ENCODE results near the gene SHC3.

SHC3 gene

DNA sequence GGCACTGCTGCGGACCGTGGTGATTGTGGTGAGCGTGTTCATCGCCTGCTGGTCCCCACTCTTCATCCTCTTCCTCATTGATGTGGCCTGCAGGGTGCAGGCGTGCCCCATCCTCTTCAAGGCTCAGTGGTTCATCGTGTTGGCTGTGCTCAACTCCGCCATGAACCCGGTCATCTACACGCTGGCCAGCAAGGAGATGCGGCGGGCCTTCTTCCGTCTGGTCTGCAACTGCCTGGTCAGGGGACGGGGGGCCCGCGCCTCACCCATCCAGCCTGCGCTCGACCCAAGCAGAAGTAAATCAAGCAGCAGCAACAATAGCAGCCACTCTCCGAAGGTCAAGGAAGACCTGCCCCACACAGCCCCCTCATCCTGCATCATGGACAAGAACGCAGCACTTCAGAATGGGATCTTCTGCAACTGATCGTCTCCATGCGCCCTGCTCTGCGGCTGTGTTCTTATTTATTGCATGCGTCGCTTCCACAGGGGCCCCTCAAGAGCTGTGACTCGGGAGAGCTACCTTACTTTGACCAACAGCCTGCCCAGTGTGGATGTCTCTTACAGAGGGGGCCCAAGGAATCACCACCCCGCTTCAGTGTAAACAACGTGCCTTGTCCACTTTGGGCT is 176.6 kb downstream of the SHC3 start:
- DNase-seq (ENCODE audit: low read depth in 2 of 2): no peak

DNA sequence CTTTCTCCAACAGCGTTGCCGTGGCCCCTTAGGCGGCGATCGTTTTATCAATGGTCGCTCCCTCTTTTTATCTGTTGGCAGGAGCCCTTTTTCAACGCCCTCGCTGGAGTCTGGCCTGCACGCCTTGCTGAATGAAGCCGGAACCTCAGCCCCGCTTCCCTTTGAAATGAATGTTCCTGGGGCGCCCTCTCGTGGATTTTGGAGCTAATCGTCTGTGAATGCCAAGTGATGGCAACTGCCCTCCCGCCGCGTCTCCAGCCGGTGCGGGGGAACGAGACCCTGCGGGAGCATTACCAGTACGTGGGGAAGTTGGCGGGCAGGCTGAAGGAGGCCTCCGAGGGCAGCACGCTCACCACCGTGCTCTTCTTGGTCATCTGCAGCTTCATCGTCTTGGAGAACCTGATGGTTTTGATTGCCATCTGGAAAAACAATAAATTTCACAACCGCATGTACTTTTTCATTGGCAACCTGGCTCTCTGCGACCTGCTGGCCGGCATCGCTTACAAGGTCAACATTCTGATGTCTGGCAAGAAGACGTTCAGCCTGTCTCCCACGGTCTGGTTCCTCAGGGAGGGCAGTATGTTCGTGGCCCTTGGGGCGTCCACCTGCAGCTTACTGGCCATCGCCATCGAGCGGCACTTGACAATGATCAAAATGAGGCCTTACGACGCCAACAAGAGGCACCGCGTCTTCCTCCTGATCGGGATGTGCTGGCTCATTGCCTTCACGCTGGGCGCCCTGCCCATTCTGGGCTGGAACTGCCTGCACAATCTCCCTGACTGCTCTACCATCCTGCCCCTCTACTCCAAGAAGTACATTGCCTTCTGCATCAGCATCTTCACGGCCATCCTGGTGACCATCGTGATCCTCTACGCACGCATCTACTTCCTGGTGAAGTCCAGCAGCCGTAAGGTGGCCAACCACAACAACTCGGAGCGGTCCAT is 177.4 kb downstream of the SHC3 start:
- DNase-seq (ENCODE audit: low read depth in 2 of 2): peak; percentile 52 to 60

DNA sequence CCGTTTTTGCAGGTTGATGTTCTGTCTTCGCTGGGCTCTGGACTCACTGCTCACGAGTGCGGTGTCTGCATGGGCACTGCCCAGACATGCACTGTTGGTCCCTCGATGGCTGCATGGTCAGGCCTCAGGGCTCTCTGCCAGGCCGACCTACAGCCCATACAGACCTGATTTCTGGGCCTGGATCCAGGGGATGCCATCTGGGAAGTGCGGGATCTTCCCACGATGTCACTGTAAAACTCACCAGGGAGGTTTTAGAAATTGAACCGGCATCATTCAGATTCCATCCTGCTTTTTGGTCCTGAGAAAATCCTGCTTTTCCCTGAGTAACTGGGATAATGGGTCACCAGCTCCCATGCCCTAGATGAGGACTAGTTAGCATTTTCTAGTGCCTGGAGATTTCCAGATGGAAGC is 178.2 kb downstream of the SHC3 start:
- no peak for DNase-seq (ENCODE audit: low read depth in 2 of 2)

DNA sequence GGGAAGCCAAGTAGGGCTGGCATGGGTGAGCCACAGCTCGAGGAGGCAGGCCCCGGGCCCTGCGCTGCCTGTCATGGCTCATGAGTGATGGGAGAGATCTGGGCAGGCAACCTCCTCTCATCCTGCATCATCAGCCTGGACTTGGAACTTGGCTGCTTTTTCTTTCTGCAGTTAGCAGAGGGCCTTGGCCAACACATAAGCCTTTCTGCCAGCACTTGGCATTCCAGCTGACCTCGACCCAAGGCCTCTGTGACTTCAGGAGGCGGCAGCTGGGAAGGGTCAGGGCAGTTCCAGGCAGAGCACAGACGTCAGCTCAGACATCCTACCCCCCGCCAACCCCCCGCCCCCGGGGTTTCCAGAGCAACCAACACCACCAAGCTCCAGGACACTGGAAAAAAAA is 179.7 kb downstream of the SHC3 start:
- no peak for DNase-seq (ENCODE audit: low read depth in 2 of 2)

DNA sequence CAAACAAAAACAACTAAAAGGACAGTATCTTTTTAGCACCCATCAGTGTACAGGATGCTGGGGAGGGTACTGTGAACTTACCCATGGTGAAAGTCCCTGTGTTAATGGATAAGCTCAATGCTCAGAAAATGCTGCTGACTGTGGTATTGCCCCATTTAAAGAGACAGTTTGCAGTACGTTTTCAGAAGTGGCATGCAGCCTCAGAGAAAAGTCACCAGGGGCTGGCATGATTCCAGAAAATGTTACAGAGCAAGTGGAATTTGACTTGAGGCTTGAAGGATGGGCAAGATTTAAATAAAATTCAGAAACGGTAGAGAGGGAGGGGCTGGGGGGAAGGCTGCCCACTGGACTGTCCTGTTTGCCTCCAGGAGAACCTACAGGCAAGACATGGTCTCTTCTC is 180.1 kb downstream of the SHC3 start:
- no peak for DNase-seq (ENCODE audit: low read depth in 2 of 2)

DNA sequence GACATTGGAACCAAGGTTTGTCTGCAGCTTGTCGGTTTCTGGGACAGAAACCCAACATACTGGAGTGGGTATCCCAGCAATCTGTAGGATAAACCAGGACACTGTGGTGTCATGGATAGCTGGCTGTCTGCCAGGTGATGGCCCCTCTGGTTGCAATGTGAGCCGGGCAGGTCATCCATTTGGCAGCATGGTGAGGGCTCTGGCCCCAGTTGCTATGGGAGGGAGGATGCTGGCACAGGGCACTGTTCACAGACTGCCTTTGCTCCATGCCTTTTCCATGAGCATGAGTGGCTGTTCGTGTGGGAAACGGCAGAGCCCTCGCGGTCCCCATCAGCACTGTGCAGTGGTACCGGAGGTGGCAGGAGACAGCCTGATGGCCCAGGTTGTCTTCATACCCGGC is 181.0 kb downstream of the SHC3 start:
- no peak for DNase-seq (ENCODE audit: low read depth in 2 of 2)

DNA sequence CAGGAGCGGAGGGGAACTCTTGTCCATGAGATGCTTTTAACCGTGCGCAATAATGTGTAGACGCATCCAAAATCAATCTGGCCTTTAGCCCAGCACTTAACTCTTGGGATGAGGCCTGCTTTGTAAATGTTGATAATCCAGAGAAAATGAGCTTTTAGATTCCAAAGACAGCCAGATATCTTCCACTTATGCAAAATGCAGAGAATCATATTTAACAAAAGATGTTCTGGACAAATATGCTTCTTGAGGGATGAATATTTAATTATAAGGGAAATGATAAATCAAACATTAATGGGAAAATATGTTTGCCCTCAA is 181.7 kb downstream of the SHC3 start:
- DNase-seq (ENCODE audit: low read depth in 2 of 2): no peak

DNA sequence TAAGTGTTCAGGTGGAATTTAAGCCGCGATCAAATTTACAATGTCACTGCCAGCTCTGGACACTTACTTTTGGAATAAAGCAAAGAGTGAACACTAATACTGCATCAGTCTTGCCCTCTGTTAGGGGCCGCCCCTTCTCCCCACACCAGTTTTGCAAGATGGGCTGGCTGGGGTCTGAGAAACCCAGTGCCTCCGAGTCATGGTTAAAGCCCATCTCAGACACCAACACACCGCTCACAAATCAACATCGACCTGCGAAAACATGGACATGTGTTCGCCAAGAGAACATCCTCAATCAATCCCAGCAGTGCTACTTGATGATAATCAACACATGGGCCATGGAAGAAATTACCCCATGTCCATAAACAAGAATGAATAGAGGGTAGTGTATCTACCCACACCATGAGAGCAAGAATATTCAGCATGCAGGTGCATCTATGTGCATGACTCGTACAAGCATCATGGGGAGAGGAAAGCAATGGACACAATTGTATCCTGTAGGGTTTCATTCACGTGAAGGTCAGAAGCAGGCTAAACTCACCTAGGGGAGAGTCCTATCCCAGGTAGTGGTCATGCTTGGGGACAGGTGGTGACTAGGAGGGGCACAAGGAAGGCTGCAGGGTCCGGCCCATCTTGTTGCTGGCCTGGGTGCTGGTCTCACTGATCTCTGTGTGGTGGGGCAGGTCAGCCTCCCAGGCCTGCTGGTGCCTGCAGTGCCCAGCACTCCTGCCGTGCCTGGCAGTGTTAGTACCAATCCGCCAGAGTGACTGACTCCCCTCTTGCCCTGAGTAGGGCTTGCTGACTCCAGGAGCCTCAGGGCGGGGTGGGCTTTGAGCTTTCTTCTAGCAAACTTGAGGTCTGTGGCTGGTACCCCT is 182.3 kb downstream of the SHC3 start:
- no peak for DNase-seq (ENCODE audit: low read depth in 2 of 2)

DNA sequence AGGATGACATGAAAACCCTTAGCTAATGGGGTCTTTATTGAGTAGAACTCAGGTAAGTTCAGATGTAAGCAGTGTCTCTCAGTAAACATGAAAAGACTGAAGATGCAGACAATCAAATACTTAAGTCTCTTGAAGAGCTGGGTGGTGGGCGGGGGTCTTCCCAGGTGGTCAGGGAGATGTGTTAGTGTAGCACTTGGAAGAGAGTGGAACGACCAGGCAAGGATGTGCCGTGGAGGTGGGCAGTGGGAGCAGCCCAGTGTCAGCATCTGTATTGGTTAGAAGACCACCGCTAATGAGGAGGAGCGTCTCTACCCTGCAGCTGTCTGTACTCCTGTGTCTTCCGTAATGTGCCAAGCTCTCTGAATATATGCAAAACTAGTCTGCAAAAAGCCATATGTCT is 183.0 kb downstream of the SHC3 start:
- no peak for DNase-seq (ENCODE audit: low read depth in 2 of 2)

DNA sequence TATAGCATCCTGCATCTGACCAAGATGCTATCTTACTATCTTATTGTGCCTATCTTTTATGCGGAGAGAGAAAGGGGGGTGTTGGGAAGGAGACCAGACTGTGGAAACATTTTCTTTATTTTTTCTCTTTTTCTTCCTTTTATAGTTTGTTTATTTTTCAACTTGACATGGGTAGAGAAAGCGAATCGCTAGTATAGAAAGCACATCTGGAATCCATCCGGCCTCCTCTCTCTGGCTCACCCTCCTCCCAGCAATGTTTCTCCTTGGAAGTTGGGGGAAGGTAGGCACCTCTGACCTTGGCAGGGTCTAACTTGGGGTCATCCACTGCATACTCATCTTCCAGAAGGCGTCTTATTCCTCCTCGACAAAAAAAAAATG is 183.4 kb downstream of the SHC3 start:
- no peak for DNase-seq (ENCODE audit: low read depth in 2 of 2)

DNA sequence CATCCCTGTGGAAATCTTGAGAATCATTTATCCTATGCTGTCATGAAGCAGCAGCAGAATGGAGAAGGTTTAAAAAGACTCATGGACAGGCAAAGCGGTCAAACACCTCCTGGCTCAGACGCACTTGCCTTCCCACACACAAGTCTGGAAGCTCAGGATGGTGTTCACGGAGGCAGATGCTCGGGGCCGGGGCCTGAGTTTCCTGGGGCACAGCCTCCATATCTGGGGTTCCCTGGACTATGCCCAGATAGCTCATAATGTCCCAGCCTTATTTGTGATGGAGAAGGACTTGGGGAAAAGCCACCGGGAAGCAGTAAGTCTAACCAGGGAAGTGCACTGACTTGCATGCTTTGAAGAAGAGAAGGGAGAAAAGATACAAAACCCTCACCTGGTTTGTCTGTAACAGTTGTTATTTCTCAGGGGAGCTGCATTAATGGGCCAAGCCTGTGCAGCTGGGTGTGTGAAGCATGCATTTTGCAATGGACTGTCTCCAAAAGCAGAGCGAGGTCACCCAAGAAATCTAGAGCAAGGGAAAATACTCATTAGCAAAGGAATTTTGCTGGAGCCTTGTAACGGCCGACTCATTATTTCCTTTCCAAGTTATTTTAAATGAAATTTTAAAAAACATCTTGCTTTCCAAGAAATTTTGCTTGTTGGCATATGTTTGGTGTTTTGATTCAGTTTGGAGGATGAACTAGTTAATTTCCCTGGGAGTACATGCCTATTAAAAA is 184.0 kb downstream of the SHC3 start:
- DNase-seq (ENCODE audit: low read depth in 2 of 2): peak in 1 of 2 experiments; percentile 16

DNA sequence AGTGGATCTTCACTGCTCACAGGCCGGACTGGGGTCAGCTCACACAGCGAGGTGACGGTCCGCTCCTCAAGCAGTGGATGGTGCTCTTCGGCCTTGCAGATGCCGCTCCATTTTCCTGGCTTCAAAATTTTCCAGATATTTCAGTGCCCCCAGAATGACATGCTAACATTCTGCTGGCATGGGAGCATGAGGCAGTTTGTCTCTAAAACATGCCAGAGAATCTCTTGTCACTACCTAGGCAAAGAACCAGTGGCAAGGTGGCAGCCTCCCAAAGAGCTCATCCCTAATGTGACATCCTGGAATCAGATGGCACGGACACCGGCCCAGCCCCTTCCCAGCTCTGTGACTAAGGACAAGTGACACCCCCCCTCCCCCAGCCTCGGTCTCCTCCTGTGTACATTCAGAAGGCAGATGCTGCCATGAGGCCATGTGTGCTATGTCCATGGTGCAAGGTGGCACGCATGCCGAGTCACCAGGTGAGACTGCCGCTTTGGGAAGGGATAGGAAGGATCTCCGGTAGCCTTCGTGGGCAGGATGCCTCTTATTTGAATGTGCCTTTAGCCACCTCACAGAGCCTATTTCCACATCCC is 184.7 kb downstream of the SHC3 start:
- no peak for DNase-seq (ENCODE audit: low read depth in 2 of 2)

DNA sequence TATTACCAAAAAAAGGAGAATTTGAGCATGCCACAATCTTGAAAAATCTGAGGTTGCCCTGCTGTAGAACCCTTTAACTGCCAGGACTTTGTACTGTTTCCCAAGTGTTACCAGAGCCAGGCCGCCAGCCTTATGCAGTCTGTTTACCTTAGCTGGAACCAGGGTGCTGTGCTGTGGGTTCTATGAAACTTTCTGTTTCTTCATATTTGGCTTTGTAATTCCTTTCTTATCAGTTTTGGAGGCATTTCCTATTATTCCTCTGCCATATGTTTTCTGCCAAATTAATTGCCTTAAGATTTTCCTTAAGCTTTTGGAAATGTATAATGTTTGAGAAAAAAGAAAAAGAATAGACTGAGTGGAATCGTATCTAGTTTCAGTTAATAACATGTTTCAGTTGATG is 185.3 kb downstream of the SHC3 start:
- DNase-seq (ENCODE audit: low read depth in 2 of 2): no peak

DNA sequence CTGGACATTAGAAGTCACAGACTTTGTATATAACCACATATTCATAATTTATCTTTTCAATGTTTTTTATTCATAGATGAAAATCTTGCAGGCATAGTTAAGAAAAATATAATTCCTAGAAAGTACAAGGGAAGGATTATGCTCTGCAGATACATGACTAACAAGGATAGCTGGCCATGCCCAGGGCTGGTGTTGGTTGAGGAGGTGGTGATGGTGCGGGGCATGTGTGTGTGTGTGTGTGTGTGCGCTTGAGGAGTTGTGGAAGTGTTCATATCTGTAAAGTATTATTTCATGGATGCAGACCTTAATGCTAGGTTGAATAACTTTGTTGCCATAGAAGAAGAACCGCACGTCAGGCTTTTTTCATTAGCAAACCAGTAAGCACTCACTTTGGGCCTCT is 186.1 kb downstream of the SHC3 start:
- DNase-seq (ENCODE audit: low read depth in 2 of 2): no peak

DNA sequence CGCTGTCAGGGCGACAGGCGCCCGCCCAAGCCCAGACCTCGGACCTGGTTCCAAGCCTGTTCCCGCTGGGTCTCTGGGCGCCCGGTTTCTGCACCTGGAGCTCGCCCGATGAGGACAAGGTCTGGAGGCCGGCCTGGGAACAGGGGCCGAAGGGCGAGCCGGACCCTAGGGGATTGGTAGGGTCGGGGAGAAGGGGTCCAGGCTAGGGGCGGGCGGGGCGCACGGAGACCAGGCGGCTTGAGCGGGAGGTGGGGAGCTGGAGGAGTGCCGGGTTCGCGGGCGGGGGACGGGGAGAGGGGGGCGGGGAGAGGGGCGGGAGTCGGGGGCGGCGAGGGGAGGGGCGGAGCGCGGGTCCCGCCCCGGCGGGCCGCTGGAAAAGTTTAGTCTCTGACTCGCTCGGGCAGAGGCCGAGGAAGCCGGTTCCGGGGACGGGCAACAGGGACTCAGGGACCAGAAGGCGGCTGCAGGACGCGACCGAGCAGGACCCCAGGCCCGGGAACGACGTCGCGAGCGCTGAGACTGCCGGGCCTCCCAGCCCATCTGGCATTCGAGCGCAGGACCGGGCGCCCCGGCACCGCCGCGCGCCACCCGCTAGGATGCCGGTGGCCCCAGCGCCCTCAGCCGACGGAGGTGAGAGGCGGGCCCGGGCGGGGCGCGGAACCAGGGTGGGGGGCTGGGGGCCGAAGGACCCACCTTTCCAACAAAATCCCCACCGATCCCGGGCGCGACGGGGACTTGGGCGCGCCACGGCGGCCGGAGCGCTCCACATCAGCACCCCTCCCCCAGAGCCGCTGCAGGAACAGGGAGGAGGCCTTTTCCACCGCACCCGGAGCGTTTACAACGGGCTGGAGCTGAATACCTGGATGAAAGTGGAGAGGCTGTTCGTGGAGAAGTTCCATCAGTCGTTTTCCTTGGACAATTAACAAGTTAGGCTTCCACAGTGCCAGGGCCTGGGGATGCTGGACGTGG is 187.3 kb downstream of the SHC3 start, which contains the start of gene S1PR3:
Gene S1PR3 (plus strand): TSS at position 403 of the 969 bp plus-strand sequence. CDS start 9,733 bp downstream, outside the sequence.
- no peak for DNase-seq (ENCODE audit: low read depth in 2 of 2)

DNA sequence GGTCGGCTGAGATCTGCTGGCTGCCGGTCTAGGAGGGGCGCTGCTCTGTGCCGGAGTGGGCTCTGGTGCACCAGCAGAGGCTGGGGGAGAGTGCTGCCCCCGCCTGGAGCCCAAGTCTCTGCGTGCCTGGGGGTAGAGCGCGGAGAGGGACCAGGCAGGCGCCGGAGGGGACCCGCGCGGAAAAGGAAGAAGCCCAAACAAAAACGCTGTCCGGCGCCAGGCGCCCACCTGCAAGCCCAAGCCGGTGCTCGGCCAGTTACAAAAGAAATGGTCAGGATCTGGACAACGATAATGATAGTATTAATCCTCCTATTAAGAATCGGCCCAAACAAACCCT is 187.9 kb downstream of the SHC3 start:
- no peak for DNase-seq (ENCODE audit: low read depth in 2 of 2)

DNA sequence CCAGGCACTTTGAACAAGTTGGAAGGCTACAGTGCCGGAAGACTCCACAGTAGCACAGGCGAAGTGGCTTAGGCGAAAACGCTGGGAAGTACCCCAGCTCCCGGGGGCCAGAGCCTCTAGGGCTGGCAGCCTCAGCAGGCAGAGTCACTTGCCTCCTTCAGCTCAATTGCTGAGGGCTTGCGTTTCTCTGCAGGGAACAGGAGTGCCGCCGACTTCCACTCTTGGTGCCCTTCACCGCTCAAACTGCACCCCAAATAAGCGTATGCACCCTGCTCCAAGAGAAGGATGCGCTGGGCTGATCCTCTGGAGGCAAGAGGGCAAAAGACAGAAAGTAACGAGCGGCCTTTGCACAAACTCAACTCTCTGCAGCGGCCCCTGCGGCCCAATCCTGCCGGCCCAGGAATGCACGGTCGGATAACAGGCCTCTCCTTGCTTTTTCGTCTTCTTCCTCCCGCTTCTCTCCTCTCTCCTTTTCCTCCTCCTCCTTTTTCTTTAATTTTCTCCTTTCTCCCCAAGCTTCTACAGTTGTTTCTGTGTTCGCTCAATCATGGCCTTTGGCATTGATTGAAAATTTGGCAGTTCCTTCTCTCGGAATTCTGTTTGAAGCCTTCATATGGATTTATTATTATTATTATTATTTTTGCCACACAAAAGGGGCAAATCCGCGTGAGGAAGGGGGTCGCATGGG is 188.4 kb downstream of the SHC3 start:
- no peak for DNase-seq (ENCODE audit: low read depth in 2 of 2)

DNA sequence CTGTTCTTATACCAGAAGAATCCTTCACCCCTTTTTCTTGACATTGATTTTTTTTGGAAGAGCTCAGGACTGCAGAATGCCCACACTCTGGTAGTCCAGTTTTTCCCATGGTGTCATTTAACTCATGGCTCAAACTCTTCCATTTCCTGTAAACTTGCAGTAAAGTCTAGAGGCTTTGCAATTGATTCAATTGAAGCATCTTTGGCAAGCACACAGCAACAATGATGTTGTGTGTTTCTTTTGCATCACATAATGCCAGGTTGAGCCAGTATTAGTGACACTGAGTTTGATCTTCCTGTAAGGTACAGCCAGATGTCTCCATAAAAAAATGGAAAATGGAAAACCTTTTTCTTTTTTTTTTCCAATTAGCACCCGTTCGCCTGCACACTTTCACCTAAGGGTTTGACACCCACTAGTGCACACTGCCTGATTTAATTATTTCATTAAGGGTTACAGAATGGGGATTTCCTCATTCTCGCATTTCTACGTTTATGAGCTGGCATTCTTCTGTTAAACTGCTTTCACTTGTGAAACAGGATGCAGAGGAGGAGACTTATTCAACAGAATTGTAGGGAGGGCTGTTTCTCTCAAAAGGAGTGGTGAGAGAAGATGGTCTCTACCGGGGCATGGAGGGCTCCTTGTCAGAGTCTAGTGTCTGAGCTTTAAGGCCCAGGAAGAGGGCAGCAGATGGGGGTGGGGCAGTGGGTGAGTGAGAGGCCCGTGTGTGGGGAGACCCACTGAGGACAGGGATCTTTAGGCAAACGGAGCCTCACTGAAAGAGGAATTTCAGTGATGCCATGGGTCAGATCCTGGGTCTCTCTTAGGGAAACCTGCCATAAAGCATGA is 189.6 kb downstream of the SHC3 start:
- peak; percentile 17 to 27 for DNase-seq (ENCODE audit: low read depth in 2 of 2)

DNA sequence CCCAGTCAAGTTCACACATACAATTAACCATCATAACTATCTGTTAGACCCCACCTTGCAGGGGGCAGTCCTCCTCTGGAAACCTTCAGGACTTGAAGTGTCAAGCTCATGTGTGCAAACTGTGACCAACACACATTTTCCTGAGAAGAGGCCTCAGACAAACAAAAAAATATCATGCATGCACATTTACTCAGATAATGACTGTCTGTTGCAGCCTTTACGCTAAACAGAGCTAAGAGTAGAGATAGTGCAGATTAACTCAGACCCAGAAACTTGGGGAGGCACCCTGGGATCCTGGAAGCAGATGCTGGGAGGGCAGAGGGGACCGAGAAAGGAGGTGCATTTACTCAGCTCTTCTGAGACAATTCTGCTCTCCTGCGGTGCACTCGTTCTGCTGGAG is 191.0 kb downstream of the SHC3 start:
- no peak for DNase-seq (ENCODE audit: low read depth in 2 of 2)
